Skeletal muscle tissue (tissue), 4 donors: Measurements from ENCODE around the gene MSI2. TPM values are rescaled to one million over a fixed set of nuclear protein-coding genes. Genes with fewer than 3 reads are reported as not detected.

Experiments used
- H3K27ac ChIP-seq: one replicate; pipeline ENCODE4 v1.7.0; 2013; ENCODE audit warnings: mild to moderate bottlenecking, low read depth, low read length, inconsistent platforms
- H3K27me3 ChIP-seq, 3 donors: one replicate each; pipeline ENCODE4 v1.7.0; 2013; ENCODE audit warnings: low read length in 3 of 3; ENCODE audit not compliant: control insufficient read depth in 3 of 3, insufficient read depth in 3 of 3
- H3K36me3 ChIP-seq, 3 donors: one replicate each; pipeline ENCODE4 v1.7.0; 2013; ENCODE audit warnings: low read length in 3 of 3; ENCODE audit not compliant: control insufficient read depth in 3 of 3, insufficient read depth in 3 of 3
- H3K4me1 ChIP-seq, 3 donors: one replicate each; pipeline ENCODE4 v1.7.0; 2013; ENCODE audit warnings: low read length in 3 of 3, mild to moderate bottlenecking in 3 of 3; ENCODE audit not compliant: control insufficient read depth in 3 of 3, insufficient read depth in 3 of 3
- H3K4me3 ChIP-seq, 3 donors: one replicate each; pipeline ENCODE4 v1.7.0; 2013; ENCODE audit warnings: low read length in 3 of 3
- H3K9ac ChIP-seq, 3 donors: one replicate each; pipeline ENCODE4 v1.7.0; 2013; ENCODE audit warnings: low read length in 3 of 3, mild to moderate bottlenecking in 3 of 3, moderate library complexity in 2 of 3, low read depth in 1 of 3
- H3K9me3 ChIP-seq, 3 donors: one replicate each; pipeline ENCODE4 v1.7.0; 2013; ENCODE audit warnings: low read length in 3 of 3; ENCODE audit not compliant: control insufficient read depth in 3 of 3
- total RNA-seq: library from RNA; depleted of rRNA; stranded (reverse); fragments of >200 nt; gene quantifications from one replicate; pipeline ENCODE4 v1.2.3, GENCODE V29; 2014
- donor health status: Osteomylitis.

Gene MSI2
- total RNA-seq, 1 donor from 2014 or later: 20.4 TPM

GRCh38 chr17:57666201-57666870 is 410.0 kb downstream of the MSI2 start:
- Histone ChIP-seq H3K9me3 (no peaks in the 10 kb centered on the region), H3K4me1 (peaks cover 26 to 41% (median 39%) of the 10 kb centered on the region in 3 donors), H3K9ac (no peak overlapping the region), H3K27me3 (no peaks in the 10 kb centered on the region), H3K4me3 (no peak overlapping the region), H3K36me3 (no peaks in the 10 kb centered on the region), H3K27ac (no peak overlapping the region)

DNA sequence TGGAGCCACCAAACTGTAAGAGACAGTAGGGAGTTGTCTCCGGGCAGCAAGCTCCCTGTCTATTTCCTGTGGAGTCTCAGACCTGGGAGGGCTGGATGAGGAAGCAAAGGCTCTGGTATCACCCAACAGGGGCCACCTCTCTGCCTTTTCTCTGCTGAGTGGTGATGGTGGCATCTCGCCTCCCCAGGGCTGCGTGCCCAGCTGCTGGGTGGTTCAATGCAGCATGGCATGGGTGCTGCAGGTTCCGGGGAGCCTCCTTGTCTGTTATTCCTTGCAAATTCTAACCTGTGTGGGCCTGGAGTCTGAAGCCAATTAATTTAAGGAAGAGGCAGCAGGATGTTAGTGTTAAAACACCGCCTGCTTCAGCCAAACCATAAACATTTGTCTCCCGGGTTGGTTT is 410.6 kb downstream of the MSI2 start:
- no peaks in the 10 kb centered on the region for H3K36me3 ChIP-seq
- no peak overlapping the region for H3K27ac ChIP-seq
- H3K4me3 ChIP-seq: no peak overlapping the region
- no peaks in the 10 kb centered on the region for H3K27me3 ChIP-seq
- H3K4me1 ChIP-seq: peaks cover 21 to 36% (median 35%) of the 10 kb centered on the region in 3 donors
- H3K9me3 ChIP-seq: no peaks in the 10 kb centered on the region
- H3K9ac ChIP-seq: no peak overlapping the region

DNA sequence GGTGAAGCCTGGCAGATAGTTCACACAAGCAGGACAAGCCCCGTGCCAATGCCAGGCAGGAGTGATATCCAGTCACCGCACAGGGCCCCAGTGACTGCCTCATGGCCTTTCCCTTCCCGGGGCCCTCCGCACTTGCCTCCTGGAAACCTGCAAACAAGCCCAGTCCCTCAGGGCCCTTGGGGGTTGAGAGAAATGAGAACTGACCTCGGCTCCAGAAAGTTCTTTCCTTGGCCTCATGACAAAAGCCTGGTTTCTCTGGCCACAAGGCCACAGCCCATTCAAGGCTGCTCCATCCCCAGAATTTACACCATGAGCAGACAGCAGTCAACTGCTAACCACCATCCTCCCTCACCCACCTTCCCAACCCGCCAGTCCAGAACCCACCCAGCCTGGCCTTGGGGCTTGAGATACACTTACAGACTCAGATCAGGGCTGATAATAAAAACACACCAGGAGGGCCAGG is 411.2 kb downstream of the MSI2 start:
- H3K36me3 ChIP-seq: no peaks in the 10 kb centered on the region

DNA sequence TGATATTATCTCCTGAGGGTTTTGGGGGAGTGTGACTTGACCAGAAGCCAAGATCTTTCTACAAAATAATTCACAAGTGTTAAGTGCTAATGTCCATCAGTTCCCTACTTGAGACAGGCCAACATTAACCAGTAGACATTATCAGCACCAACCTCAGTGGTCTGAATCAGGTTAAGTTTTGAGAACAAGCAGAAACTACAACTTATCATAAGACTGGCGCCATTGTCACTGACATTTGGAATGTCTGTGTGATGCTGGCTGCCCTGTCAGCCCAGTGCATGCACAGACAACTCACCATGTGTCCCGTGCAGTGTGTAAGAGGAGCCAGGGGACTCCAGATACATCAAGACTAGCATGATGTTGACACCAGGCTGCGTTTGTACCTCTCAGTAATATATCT is 412.0 kb downstream of the MSI2 start:
- no peaks in the 10 kb centered on the region for H3K27me3 ChIP-seq
- no peaks in the 10 kb centered on the region for H3K36me3 ChIP-seq
- no peak overlapping the region for H3K27ac ChIP-seq
- H3K4me1 ChIP-seq: peaks cover 12 to 27% (median 23%) of the 10 kb centered on the region in 3 donors
- no peak overlapping the region for H3K9ac ChIP-seq
- H3K9me3 ChIP-seq: no peaks in the 10 kb centered on the region
- no peak overlapping the region for H3K4me3 ChIP-seq

More for the DNA sequence above, 411.2 kb downstream of the MSI2 start:
- no peaks in the 10 kb centered on the region for H3K27me3 ChIP-seq
- H3K9ac ChIP-seq: no peak overlapping the region
- H3K27ac ChIP-seq: no peak overlapping the region
- no peak overlapping the region for H3K4me3 ChIP-seq
- no peaks in the 10 kb centered on the region for H3K9me3 ChIP-seq
- peaks cover 16 to 33% (median 29%) of the 10 kb centered on the region in 3 donors for H3K4me1 ChIP-seq

- H3K36me3 ChIP-seq: no peaks in the 10 kb centered on the region
These were observed 413.6 kb downstream of the MSI2 start for GRCh38 chr17:57669671-57670529.

DNA sequence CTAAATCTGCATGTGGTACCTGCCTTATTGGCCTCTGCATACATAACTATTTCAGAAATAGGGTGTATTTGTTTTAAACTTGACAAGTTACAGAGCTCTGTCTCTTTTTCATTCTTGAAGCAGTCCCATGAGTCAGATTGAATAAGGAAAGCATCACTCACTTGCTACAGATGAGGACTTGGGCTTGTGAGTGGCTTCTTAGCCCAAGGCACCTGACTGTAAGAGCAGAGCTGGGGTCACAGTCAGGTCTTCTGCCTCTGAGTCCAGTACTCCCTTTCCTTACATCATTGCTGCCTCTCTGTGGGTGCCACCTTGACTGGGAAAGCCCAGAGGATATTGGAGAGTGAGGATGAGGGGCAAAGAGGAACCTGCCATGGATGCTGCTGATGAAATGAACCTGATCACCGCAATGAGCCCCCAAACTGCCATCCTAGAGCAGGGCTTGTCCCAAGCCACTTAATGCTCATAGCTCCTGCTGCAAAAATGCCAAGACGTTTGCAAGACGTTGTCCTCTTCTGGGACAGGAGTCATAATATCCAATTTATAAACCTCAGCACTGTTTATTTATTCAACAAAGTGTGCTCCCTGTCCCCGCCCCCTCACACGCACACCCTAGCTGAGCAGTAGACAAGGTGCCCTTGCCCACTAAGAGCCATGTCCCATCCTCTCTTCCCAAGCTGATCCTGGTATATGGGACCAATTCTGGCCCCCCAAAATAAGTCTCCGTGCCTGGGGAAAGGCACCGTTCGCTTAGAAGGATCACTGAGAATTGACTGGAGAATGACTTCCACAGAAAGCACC is 414.6 kb downstream of the MSI2 start:
- Histone ChIP-seq H3K27me3 (no peaks in the 10 kb centered on the region), H3K9ac (no peak overlapping the region), H3K27ac (no peak overlapping the region), H3K4me3 (no peak overlapping the region), H3K4me1 (peaks cover 0 to 11% (median 5%) of the 10 kb centered on the region in 3 donors), H3K36me3 (peaks cover 4 to 5% (median 4%) of the 10 kb centered on the region in 3 donors), H3K9me3 (no peaks in the 10 kb centered on the region)

More at GRCh38 chr17:57669671-57670529, 413.6 kb downstream of the MSI2 start:
- Histone ChIP-seq H3K9ac (no peak overlapping the region), H3K4me1 (peaks cover 5 to 17% (median 8%) of the 10 kb centered on the region in 3 donors), H3K27me3 (no peaks in the 10 kb centered on the region), H3K27ac (no peak overlapping the region), H3K4me3 (no peak overlapping the region), H3K9me3 (no peaks in the 10 kb centered on the region)

DNA sequence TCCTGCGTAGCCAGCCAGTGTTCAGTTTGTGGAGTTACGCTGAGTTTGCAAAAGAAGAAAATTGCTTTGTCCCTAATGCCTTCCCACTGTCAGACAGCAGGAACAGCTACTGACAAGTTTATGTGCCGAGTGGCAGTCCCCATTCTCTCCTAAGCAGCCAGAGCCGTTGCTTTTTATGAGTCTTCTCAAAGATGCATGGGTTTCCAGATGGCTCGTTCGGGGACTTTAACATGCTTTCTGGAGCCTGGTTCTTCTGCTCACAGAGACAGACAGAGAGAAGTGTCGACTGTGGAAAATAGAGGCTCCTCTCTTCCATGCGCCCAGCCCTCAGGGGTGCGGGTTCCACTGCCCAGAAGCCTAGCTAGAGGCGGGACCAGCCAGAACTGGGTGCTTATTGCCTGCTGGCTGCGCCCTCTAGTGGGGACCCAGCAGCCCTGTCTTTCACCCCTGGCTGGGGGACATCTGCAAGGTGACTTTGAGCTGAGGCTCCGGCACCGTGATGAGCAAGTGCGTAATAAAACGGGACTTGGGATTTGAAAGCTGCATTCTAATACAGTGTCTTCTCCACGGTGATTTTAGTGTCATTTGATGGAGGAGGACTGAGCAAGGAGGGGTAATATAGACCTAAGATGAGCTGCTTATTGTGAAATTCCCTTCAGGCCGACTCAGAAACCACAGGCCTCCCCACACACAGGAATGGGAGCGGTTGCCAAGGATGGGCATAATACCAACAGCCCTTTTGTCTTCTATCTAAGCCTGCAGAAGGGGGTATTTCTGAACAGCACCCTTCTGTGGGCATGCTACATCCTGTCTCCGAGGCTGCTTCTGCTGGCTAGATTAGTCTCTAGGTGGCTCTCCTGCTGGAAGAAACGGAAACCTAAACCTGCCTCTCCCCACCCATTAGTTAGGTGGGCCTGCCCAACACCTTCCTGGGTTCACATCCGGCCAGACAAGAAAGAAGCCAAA is 415.6 kb downstream of the MSI2 start:
- H3K4me3 ChIP-seq: no peak overlapping the region
- H3K9ac ChIP-seq: no peak overlapping the region
- H3K4me1 ChIP-seq: peaks cover 0 to 11% (median 5%) of the 10 kb centered on the region in 3 donors
- H3K27ac ChIP-seq: no peak overlapping the region
- no peaks in the 10 kb centered on the region for H3K9me3 ChIP-seq
- peaks cover 4 to 8% (median 6%) of the 10 kb centered on the region in 3 donors for H3K36me3 ChIP-seq
- H3K27me3 ChIP-seq: no peaks in the 10 kb centered on the region

DNA sequence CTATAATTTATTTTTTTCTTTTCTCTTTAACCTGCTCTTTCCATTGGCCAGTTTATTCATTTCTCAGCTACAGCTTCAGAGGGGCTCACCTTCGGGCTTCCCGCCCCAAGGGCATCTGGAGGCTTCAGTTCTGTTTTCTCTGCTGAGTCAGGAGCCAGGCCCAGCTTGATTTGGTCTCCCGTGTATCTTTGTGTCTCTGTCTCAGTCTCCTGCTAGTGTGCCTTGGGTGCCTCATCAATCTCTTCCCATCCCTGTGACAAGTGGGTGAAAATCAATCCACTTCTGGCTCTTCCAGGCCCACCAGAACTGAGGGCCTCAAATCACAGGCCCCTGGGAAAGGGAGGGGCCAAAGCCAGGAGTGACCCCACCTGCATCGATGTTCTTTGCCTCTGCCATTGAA is 416.6 kb downstream of the MSI2 start:
- Histone ChIP-seq H3K4me3 (no peak overlapping the region), H3K9ac (no peak overlapping the region), H3K4me1 (peaks cover 0 to 13% (median 8%) of the 10 kb centered on the region in 3 donors), H3K27ac (no peak overlapping the region), H3K27me3 (no peaks in the 10 kb centered on the region), H3K9me3 (no peaks in the 10 kb centered on the region), H3K36me3 (peaks cover 4 to 8% (median 6%) of the 10 kb centered on the region in 3 donors)

DNA sequence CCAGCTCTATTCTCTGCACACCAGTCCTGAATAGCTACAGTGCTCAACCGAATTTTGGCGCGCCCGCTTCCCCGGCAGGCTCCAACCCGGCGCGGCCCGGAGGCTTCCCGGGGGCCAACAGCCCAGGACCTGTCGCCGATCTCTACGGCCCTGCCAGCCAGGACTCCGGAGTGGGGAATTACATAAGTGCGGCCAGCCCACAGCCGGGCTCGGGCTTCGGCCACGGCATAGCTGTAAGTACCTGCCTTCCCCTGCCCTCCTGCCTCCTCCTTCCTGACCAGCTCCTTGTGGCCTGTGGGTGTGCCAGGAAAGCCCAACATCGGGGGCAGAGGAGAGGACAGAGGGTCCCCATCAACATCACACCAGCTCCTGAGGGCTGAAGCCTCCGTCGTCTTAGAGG is 418.6 kb downstream of the MSI2 start:
- no peak overlapping the region for H3K4me3 ChIP-seq

More for the DNA sequence above, 418.6 kb downstream of the MSI2 start:
- Histone ChIP-seq H3K4me1 (peaks cover 0 to 13% (median 8%) of the 10 kb centered on the region in 3 donors), H3K27ac (no peak overlapping the region), H3K9me3 (no peaks in the 10 kb centered on the region), H3K36me3 (peaks cover 4 to 8% (median 6%) of the 10 kb centered on the region in 3 donors), H3K9ac (no peak overlapping the region), H3K27me3 (no peaks in the 10 kb centered on the region)
